HL-60 (cell line): ENCODE measurements around the gene C14orf93.

Experiments
- DNase-seq, 2 experiments: peaks; one replicate each; pipeline ENCODE4 v3.0.0-alpha.2; 2010 to 2020; ENCODE audit warnings: low read depth in 1 of 2, low spot score in 1 of 2
- H3K27ac ChIP-seq: fragments of 250-450 bp; sonication (Bioruptor Pico); replicated peaks from 2 replicates; pipeline ENCODE4 v1.5.1; 2020; ENCODE audit warnings: mild to moderate bottlenecking, moderate library complexity
- H3K27me3 ChIP-seq: fragments of 250-450 bp; sonication (Bioruptor Pico); 2 replicates; pipeline ENCODE4 v1.5.1; 2021; ENCODE audit warnings: mild to moderate bottlenecking, moderate library complexity; ENCODE audit not compliant: insufficient read depth, poor library complexity, severe bottlenecking
- H3K4me3 ChIP-seq: replicated peaks from 2 replicates; pipeline ENCODE4 v1.5.1; 2011; ENCODE audit warnings: mild to moderate bottlenecking, control low read depth, low read length; ENCODE audit not compliant: insufficient read depth
- CTCF ChIP-seq: IDR thresholded peaks from one replicate; pipeline ENCODE4 v1.5.1; 2011; ENCODE audit warnings: low read length, control low read depth, inconsistent platforms; ENCODE audit not compliant: insufficient read depth
- GABPA ChIP-seq: IDR thresholded peaks from 2 replicates; pipeline ENCODE4 v1.6.1; 2012; ENCODE audit warnings: low read depth
- POLR2AphosphoS5 ChIP-seq: IDR thresholded peaks from 2 replicates; pipeline ENCODE4 v1.6.1; 2012; ENCODE audit warnings: low read depth
- REST ChIP-seq: IDR thresholded peaks from 2 replicates; pipeline ENCODE4 v1.6.1; 2012; ENCODE audit warnings: low read depth; ENCODE audit not compliant: insufficient replicate concordance
- SPI1 ChIP-seq: IDR thresholded peaks from 2 replicates; pipeline ENCODE4 v1.6.1; 2012; ENCODE audit warnings: low read depth, mild to moderate bottlenecking, borderline replicate concordance

The C14orf93 gene

GRCh38 chr14:23042162-23042965 lies 32.4 kb upstream of the C14orf93 start, which contains the start of gene PSMB11:
Gene PSMB11 (plus strand): TSS chr14:23042212. CDS start chr14:23042226, 14 bp downstream.
- Histone ChIP-seq H3K27me3 (no peaks in the 10 kb centered on the region), H3K4me3 (no peak within 1 kb of the TSS), H3K27ac (no peak within 1 kb of the TSS)
- no peak for DNase-seq
- TF ChIP-seq POLR2AphosphoS5 = no peak
- no peak for TF ChIP-seq SPI1
- no peak for TF ChIP-seq REST
- no peak for TF ChIP-seq GABPA
- TF ChIP-seq CTCF = no peak

- H3K27me3 ChIP-seq = no peaks in the 10 kb centered on the region
- no peak overlapping the region for H3K4me3 ChIP-seq
- TF ChIP-seq POLR2AphosphoS5 (no peak), GABPA (no peak), SPI1 (no peak), CTCF (no peak), REST (no peak)
- no peak for DNase-seq
- no peak overlapping the region for H3K27ac ChIP-seq
Observed at GRCh38 chr14:23041729-23042128, 31.8 kb upstream of the C14orf93 start.

- Histone ChIP-seq H3K27ac (no peak overlapping the region), H3K27me3 (no peaks in the 10 kb centered on the region), H3K4me3 (no peak overlapping the region)
- TF ChIP-seq CTCF (no peak), SPI1 (no peak), REST (no peak), POLR2AphosphoS5 (no peak), GABPA (no peak)
- DNase-seq = no peak
Observed at GRCh38 chr14:23040100-23040499, 30.2 kb upstream of the C14orf93 start.
